ENCODE measurements around the gene TCP10L.
"Not testable (repeated sequence)": the region's sequence is repeated elsewhere in the genome, so short reads cannot be mapped to it uniquely, and the experiment has no call there.

TCP10L gene

DNA sequence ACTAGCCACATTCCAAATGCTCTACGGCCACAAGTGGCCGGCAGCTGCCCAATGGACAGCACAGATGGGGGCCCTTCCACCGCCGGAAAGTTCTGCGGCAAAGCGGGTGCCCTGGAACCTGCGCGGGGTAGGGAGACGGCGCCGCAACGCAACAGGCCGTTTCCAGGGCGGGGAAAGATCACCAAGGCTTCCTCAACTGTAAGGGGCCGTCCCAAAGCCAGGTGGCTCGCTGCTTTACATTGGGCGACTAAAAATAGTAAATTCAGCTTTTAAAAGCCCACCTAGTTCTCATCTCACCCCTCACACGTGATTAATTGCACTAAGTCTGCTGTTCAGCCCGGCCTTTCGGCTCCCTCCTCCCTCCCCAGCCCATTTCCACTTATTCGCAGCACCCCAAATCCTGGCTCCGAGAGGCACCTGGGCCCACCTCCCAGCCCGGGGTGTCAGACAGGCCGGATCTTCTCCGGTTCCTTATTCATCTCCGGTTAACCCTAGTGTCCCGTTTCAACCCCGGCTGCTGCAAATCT is 26.2 kb upstream of the TCP10L start:
- peak overlapping the region; percentile 77 for H3K4me3 ChIP-seq (ENCODE audit: low read depth, low read length)
- TF ChIP-seq, protein P1, sequence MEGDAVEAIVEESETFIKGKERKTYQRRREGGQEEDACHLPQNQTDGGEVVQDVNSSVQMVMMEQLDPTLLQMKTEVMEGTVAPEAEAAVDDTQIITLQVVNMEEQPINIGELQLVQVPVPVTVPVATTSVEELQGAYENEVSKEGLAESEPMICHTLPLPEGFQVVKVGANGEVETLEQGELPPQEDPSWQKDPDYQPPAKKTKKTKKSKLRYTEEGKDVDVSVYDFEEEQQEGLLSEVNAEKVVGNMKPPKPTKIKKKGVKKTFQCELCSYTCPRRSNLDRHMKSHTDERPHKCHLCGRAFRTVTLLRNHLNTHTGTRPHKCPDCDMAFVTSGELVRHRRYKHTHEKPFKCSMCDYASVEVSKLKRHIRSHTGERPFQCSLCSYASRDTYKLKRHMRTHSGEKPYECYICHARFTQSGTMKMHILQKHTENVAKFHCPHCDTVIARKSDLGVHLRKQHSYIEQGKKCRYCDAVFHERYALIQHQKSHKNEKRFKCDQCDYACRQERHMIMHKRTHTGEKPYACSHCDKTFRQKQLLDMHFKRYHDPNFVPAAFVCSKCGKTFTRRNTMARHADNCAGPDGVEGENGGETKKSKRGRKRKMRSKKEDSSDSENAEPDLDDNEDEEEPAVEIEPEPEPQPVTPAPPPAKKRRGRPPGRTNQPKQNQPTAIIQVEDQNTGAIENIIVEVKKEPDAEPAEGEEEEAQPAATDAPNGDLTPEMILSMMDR (IDR thresholded peaks at IDR 0.05; ENCODE audit: borderline replicate concordance, insufficient read depth, low read depth, low read length) = no peak

DNA sequence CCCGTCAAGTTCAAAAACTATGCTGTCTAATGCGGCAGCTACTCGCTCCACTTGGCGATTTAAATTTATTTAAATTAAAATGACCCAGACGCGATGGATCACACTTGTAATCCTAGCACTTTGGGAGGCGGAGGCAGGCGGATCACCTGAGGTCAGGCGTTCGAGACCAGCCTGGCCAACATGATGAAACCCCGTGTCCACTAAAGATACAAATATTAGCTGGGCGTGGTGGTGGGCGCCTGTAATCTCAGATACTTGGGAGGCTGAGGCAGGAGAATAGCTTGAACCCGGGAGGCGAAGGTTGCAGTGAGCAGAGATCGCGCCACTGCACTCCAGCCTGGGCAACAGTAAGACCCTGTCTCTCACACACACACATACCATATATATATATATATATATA is 25.6 kb upstream of the TCP10L start:
- not testable (repeated sequence) for H3K4me3 ChIP-seq (ENCODE audit: low read depth, low read length)

DNA sequence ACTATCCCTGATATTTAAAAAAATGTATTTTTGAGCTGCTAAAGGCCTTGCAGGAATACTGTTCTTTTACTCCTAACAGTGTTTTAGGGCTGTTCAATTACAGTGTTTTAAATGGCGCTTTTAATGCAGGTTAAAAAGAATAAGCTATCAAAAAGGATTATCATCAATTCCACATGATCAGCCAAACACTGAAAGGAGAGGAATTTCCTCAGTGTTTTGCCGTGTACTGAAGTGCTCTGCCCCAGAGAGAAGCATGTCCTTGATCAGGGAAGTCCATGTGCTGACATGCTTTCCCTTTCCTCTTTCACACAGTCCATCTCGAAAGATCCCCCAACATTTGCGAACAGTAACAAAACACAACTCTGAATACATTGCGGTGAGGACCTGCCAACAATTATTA is 23.5 kb upstream of the TCP10L start:
- TF ChIP-seq, protein P1 (IDR thresholded peaks at IDR 0.05; ENCODE audit: borderline replicate concordance, insufficient read depth, low read depth, low read length) = no peak

GRCh38 chr21:32605469-32605868 is 20.1 kb upstream of the TCP10L start:
- TF ChIP-seq, protein P1 (IDR thresholded peaks at IDR 0.05; ENCODE audit: borderline replicate concordance, insufficient read depth, low read depth, low read length) = no peak
- no peak overlapping the region for H3K4me3 ChIP-seq (ENCODE audit: low read depth, low read length)

More for the DNA sequence above, 23.5 kb upstream of the TCP10L start:
- H3K4me3 ChIP-seq (ENCODE audit: low read depth, low read length) = no peak overlapping the region

DNA sequence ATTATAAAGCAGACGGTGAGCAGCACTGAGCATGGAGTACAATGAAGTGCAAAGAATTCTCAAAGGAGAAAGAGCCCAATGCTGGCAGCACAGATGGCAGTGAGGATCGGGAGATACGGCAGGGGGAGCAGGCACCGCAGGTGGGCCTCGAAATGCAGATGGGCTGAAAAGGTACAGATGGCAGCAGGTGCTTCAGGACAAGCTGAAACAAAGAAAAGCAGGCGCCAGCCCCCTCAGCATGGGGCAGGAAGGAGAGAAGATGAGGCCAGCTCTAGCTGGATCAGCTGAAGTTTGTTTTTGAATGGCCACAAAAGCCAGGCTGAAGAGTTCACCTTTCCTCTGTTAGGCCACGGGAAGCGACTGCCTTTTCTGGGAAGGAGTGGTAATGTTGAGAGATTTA is 19.1 kb upstream of the TCP10L start:
- TF ChIP-seq, protein P1 (IDR thresholded peaks at IDR 0.05; ENCODE audit: borderline replicate concordance, insufficient read depth, low read depth, low read length) = no peak
- H3K4me3 ChIP-seq (ENCODE audit: low read depth, low read length) = no peak overlapping the region

DNA sequence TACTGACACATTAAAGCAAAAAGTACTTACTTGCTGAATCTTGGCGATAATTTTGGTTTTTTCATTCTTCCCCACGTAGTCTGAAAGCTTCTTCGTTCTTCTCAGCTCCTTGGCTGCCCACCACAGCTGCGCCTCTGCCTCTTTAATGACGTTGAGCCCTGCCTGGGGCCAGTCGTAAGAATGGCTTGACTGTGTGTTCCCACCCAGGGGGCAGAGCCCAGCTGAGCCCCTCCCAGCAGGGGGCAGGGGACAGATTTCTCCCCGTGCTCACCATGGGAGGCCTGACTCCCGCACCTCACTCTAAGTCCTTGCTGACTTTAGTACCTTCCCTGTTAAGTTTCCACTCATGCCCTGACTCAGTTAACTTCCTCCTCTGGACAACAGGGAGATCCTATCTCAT is 17.8 kb upstream of the TCP10L start:
- TF ChIP-seq, protein P1 (IDR thresholded peaks at IDR 0.05; ENCODE audit: borderline replicate concordance, insufficient read depth, low read depth, low read length) = no peak
- no peak overlapping the region for H3K4me3 ChIP-seq (ENCODE audit: low read depth, low read length)

DNA sequence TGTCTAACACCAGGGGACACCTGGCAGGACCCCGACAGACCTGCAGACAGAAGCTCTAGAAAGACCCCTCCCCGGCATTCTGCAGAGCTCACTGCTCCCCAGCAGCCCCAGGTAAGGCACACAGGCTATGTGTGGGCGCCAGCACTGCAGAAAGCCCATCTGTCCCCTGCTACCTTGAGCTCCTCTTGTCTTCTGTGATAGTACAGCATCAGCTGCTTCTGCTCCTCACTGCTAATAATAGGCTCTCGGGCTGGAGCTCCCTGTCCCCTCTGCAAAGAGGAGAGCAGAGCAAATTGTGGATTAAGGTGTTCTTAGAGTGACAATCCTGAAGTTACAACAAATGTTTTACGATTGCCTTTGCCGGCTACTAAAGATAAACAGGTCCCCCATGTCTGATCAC is 16.8 kb upstream of the TCP10L start:
- TF ChIP-seq, protein P1 (IDR thresholded peaks at IDR 0.05; ENCODE audit: borderline replicate concordance, insufficient read depth, low read depth, low read length) = no peak

GRCh38 chr21:32599526-32599925 is 14.2 kb upstream of the TCP10L start:
- TF ChIP-seq, protein P1 (IDR thresholded peaks at IDR 0.05; ENCODE audit: borderline replicate concordance, insufficient read depth, low read depth, low read length) = no peak
- H3K4me3 ChIP-seq (ENCODE audit: low read depth, low read length) = no peak overlapping the region

More for the DNA sequence above, 16.8 kb upstream of the TCP10L start:
- no peak overlapping the region for H3K4me3 ChIP-seq (ENCODE audit: low read depth, low read length)
